Stimulated activated CD8-positive, alpha-beta memory T cell treated with anti-CD3 and anti-CD28 coated beads, Interleukin-15, amount 100 ng/mL, for 24 hours (primary cell): ENCODE data around the gene OR10G8.
"Not testable (repeated sequence)": the region's sequence is repeated elsewhere in the genome, so short reads cannot be mapped to it uniquely, and the experiment has no call there.

Experiments
- DNase-seq: peaks from one replicate; pipeline ENCODE4 v3.0.0-alpha.2; 2020; ENCODE audit warnings: low read depth

The OR10G8 gene, protein sequence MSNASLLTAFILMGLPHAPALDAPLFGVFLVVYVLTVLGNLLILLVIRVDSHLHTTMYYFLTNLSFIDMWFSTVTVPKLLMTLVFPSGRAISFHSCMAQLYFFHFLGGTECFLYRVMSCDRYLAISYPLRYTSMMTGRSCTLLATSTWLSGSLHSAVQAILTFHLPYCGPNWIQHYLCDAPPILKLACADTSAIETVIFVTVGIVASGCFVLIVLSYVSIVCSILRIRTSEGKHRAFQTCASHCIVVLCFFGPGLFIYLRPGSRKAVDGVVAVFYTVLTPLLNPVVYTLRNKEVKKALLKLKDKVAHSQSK

DNA sequence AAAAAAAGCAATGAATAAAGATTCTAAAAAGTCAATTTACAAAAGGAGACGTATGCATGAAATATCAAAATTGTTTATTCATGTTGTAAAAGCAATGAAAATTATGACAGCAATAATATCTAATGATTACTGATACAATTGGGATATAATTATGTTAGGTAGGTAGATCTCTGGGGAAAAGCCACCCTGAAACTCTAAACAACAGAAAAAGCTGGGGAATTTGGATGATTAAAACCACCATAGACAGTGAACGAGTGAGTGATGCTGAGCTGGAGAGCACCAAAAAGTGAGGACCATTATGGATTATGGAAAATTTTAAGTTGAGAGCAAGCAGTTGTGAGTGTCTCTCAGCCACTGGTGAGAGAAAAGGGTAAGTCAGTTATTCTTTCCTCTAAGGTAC, at the start of gene OR10G8:
TSS of gene OR10G8 (plus strand) at position 301 of the 400 bp plus-strand sequence. CDS start 2,825 bp downstream, outside the sequence.
- no peak for DNase-seq

DNA sequence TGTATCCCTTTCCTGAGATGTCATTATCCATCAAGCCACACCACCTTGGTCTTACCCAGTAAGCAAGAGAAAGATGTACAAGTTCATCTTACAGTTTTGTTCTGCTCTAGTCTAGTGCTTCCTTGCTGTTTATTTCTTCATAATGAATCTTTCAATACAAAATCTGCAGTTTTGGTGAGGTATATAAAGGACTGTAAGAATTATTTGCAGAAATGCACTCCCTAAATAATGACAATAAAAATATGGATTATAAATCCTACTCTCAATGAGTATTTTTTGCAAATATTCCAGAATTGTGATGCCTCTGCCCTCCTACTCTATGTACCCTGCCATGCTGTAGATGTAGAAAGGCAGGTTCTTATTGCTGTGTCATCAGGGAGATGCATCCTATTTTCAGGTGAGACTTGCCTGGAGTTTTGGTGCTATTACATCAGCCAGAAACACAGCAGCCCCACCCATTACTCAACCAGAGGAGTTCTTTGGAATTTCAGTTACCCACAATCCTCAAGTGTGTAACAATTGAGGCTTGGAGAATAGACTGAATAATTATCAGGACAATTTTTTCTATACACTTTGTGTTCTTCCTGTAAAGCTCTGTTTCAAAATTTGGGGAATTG, 48.8 kb upstream of the OR10G8 start, which contains the start of gene OR10S1:
TSS of gene OR10S1 (minus strand) at position 51 of the 617 bp plus-strand sequence. CDS start 117 bp downstream, outside the sequence.
- DNase-seq = no peak

DNA sequence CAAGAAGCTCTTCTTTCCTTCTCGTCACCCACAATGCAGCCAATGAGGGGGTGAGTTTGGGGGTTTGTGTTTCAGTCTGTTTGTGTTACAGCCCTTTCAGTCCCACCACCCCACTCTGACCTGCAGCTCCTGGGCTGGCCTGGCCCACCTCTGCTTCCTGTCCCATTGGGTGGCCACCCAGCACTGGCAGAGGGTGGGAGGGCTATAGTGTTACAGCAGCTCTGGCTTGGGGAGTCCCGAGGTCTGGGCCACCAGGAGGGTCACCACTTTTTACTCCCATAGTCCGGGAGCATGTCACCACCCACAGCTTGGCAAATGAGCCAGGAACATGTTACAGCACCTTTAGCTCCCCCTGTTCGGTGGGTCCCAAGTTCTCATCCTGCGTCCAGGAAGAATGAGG, 47.3 kb upstream of the OR10G8 start:
- no peak for DNase-seq

DNA sequence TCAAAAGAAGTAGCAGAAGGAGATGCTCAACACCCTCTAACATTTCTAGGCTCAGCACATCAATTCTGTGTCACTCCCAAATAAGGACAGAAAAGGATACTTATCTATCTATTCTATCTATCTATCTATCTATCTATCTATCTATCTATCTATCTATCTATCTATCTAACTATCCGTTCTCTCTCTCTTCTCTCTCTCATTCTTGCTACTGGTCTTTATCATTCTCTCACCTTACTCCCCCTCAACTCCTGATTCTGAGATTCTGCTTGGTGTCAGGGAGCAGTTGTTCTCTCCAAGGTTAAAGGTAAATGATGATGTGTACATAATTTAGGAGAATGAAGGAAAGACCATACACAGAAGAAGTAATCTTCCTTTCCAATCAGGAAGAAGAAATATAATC, 31.5 kb upstream of the OR10G8 start, which contains the start of gene OR10G6:
TSS of gene OR10G6 (minus strand) at position 43 of the 400 bp plus-strand sequence. CDS start at position 43, 0 bp downstream.
- no peak for DNase-seq

DNA sequence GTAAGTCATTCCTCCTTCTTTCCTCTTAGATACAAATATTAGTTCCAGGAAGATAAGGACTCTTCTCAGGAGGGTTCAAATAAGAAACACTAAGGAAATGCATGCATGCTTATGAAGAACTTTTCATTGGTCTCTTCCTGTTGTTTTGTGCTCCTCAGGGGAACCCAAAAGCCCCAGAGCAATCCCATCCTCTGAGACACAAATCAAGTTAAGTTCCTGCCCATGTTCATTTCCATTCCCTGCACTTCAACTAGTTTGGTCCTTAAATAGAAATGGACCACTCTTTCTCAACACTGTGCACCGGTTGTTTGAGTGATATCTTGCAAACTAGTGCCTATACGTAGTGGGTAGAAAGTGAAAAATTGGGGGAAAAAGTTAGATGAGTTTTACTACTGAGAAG, 13.9 kb upstream of the OR10G8 start, which contains the start of gene OR10G4:
TSS of gene OR10G4 (plus strand) at position 301 of the 400 bp plus-strand sequence. CDS start 2,578 bp downstream, outside the sequence.
- DNase-seq = no peak

DNA sequence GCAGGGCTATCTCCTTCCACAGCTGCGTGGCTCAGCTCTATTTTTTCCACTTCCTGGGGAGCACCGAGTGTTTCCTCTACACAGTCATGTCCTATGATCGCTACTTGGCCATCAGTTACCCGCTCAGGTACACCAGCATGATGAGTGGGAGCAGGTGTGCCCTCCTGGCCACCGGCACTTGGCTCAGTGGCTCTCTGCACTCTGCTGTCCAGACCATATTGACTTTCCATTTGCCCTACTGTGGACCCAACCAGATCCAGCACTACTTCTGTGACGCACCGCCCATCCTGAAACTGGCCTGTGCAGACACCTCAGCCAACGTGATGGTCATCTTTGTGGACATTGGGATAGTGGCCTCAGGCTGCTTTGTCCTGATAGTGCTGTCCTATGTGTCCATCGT, 10.8 kb upstream of the OR10G8 start:
- DNase-seq = not testable (repeated sequence)

DNA sequence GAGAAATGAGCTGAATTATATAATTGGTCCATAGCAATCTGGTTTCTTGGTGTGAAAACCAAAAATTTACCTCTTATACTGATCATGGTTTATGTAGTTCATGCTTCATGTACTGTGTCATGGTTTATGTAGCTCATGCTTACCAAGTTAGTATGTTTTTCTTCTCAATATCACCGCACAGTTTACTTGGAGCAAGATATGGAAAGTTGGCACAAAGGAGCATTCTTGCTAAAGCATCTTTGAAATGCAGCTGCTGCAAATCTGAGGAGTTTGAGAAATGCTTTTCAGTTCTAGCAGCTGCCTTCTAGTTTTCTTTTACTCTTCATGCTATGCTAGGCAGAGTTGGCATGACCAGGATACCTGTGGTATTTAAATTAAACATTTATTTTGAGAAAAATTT, 10.1 kb downstream of the OR10G8 start:
- no peak for DNase-seq

DNA sequence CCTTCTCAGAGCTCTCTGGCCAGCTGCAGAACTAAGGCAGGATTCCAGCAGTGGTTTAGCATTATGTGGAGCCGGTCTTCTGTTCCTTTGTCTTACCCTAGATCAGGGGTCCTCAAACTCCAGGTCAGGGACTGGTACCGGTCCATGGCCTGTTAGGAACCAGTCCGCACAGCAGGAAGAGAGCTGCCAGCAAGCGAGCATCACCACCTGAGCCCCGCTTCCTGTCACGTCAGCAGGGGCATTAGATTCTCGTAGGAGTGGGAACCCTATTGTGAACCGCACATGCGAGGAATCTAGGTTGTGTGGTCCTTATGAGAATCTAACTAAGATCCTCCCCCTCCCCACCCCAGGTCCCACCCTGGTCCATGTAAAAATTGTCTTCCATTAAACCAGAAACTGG, 13.0 kb downstream of the OR10G8 start:
- DNase-seq = no peak

DNA sequence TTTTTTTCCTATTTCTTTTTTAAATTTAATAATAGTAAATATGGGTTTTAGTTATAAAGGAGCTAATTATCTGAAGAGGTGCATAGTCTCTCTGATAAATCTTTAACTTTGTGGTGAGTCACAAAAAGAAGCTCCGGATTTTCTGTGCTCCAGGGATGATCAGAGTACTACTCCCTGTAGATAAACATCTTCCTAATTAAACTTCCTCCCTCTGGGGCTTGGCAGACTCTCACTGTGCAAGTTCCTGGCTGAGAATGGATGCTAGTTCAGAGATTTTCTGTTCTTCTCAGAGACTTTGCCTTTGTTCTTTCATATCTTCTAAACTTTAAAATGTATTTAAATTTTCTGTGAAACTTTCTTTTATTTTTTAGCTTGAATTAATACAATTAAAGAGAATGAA, 14.7 kb downstream of the OR10G8 start, which contains the start of gene OR10G7:
TSS of gene OR10G7 (minus strand) at position 72 of the 400 bp plus-strand sequence. CDS start 2,324 bp downstream, outside the sequence.
- no peak for DNase-seq

DNA sequence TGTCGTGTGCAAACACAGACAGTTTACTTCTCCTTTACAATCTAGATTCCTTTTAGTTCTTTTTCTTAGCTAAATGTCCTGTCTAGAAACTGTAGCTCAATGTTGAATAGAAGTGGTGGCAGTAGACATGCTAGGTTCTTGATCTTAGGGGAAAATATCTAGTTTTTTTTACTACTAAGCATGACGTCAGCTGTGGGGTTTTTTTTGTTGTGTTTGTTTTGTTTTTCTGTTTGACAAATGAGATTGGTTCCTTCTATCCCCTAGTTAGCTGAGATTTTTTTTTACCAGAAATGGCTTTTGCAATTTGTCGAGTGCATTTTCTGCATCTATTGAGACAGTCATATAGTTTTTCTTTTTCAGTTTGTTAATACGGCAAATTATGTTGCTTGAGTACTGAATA, 16.8 kb downstream of the OR10G8 start:
- DNase-seq = no peak

DNA sequence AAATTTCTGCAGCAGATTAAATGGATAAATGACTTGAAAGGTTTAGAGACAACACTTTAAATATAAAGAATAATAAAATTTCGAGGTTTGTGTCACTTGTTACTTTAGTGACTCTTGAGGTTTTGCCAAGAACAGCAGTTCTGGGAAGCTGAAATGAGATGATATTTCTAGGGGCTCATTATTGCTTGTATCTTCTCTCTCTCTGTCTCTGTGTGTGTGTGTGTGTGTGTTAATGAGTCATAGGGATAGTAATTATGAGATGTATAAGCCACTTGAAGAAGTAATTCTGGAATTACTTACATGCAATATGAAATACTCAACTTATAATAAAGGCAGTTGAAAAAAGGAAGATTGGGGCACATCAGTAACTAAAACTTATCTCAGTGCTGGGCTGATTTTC, 24.1 kb downstream of the OR10G8 start:
- DNase-seq = no peak

DNA sequence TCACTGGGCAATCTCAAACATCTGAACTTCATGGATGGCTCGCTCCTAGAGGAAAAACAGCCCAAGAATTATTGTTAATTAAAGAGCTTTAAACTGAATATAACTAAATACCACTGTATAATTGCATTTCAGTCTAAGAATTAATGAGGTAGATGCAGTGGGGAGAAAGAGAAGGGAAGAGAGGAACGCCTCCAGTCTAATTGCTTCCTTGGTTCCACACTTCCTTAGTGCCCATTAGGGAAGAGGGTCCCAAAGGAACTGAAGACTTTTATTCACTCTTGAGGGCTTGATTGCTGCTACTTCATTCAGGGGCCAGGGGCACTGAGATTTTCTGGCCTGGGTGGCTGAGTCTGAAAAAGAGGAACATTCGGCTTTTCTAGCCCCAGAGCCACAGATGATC, 26.4 kb downstream of the OR10G8 start:
- DNase-seq = no peak

DNA sequence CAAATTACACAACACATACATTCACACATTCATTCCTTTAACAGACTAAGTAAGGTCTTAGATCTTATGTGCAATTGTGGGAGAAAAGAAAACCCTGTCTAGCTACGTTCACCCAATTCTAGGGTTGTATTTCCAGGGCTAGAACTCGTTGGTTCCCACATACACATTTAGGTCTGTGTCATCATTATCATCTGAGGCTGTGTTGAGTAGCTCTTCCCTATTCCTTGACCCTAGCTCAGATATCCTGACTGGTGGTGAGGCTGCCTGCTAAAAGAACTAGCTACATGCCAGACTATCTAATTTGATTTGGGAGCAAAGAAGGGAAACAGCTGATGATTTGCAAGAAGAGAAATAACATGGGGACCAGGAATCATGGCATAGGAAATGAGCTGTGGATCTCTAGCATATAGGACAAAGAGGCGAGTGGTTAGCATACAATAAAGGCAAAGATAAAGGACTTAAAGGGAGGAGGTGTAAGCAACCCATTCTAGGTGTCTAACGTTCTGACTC, 42.1 kb downstream of the OR10G8 start:
- DNase-seq = no peak

DNA sequence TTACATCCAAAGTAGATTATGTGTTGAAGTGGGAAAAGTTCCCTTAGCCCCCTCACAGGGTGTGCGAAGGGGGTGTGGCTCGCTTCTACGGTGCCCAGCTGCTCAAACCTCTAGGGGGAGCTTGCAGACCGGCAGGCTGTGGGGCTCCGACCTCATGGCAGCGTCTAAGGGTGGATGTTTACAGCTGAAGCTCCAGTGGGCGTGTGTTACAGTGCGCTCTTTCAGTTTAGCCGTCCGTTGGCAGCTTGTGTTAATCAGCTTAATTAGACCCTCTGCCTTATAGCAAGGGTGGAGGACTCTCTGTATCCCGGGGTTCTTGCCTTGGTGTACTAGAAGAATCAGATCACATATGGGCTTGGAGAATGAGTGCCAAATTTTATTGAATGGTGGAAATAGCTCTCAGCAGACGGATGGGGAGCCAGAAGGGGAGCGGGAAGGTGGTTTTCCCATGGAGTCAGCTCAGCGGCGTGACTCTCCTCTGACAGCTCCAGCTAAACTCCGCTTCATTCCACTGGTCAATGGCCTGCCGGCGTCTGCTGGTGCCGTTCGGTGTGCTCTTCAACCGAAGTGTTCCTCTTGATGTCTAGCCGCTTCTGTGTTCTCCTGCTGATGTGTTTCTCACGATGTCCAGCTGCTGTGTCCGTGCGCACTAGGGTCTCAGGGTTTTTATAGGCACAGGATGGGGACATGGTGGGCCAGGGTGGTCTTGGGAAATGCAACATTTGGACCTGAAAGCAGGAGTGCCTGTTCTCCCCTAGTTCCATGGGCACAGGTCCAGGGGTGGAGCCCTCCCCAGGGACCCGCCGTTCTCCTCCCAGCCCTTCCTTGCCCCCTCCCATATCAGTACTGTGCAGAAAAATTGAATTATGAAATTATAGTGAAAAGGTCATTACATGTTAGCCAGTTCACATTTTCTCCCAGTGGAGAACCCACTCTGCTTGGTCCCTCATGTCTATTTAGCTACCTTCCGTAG, 43.1 kb downstream of the OR10G8 start:
- DNase-seq = no peak

DNA sequence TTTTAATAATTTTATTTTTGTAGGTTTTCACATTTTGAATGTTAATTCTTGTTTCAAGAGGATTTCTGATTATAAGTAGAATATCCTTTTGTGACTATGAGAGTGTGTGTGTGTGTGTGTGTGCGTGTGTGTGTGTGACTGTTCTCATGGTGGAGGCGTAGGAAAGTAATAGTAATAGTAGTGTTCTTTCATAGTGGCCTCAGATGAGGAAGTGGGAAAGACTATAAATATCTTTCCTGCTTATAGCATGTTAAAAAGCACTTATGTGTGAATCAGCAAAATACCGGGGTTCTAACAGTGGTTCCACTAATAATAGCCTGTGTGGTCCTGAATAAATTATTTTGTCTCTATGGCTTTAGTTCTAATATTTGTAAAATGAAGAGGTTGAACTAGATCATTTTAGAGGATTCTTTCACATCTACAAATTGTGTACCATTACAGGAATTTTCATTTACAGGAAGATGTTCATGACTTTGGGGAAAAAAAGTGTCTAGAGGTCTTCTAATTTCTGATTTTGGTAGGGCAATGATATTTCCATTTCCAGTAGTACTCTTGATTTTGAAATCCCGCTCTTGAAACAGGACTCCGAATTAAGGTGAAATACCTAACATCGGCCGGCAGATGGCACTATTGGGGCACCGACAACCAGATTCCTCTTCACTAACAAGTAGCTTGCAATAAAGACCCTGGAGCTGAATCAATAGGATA, 44.5 kb downstream of the OR10G8 start:
- DNase-seq = peak; percentile 30

DNA sequence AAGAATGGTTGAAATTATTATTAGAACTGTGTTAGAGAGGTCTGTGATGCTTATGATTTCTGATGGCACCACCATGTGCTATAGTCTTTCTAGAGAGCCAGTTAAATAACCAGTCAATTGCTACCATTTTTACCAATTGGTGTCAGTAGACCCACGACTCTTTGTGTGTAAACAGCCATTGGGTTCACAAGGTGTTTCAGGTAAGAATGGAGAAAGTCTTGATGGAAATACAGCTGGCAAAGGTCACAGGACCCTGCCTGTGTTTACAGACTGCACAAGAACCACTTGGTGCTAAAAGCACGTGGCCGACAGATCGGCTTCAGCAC, 45.0 kb downstream of the OR10G8 start:
- DNase-seq = no peak

DNA sequence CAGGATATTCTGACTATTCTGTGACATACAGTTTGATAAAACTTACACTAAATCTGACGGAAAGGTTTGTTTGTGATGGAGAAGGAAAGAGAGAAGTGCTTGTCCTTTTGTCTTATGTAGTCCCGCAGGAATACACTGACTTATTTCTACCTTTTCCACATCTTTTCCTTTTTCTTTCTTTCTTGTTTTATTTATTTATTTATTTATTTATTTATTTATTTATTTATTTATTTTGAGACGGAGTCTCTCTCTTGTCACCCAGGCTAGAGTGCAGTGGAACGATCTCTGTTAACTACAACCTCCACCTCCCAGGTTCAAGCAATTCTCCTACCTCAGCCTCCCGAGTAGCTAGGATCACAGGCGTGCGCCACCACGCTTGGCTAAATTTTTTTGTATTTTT, 45.5 kb downstream of the OR10G8 start:
- no peak for DNase-seq

DNA sequence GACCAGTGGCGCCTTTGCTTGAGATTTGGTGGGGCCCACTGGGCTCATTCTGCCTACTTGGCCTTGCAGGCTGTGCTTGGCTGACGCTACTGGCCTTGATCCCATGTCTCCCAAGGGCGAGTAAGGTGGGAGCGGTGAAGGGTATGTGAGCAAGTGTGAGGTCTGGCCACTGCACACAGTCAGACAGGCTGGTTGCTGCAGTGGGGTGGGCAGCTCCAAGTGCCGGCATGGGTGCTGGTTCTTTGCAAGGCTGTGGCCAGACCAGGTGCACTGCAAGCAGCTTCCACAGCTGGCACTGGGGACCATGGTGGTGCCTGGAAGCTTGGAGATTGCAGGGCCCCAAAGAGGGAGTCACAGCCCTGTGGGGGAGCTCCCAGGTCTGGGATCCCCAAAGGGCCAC, 48.0 kb downstream of the OR10G8 start:
- DNase-seq = no peak

DNA sequence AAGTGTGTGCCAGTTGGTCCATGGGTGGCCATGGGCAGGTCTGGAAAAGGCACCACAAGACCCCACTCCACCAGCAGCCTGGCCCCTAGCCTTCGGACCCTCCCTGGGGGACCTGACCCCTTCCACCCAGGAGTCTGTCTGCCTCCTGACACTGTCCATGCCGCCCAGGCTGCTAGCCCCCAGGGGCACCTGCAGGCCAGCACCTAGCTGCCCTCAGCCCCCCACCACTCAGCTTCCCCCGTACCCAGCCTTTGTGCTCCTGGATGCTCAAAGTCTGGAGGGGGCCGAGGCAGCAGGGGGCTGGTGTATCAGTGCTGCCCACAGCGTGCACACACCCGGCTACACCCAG, 48.9 kb downstream of the OR10G8 start:
- no peak for DNase-seq

DNA sequence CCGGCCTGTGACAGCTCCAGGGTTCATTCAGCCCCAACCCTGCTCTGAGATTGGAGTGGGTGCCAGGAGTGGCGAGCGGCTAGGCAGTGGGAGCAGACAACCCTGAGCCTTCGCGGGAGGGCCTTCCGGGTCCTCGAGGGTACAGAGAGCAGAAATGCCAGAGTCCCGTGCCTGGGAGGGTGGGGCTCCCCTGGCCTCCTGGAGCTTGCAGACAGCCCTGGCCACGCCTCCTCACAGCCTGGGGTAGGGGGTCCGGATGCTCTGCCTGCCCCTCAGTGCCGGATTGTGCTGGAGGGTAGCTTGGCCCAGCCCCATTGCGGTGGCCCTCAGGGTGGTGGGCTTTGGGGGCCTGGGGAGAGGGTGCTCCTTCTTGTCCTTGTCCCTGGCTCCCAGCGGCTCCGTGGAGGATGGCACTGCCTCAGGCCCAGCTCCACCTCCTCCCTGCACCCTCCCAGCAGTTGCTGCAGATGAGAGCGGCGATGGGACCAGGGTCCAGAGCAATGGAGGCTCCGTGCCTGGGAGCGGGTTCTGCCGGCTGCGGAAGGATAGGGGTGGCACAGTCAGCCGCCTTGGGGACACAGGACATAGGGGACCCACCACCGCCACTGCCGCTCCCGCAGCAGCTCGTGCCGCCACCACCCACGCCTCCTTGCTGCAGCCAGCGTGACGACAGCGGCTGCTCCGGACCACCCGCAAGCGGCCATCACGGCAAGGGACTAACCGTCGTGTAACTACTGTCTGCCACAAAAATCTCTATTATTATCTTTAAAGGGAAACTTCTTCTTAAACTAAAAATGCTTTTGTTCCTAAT, 49.4 kb downstream of the OR10G8 start:
- DNase-seq = no peak

DNA sequence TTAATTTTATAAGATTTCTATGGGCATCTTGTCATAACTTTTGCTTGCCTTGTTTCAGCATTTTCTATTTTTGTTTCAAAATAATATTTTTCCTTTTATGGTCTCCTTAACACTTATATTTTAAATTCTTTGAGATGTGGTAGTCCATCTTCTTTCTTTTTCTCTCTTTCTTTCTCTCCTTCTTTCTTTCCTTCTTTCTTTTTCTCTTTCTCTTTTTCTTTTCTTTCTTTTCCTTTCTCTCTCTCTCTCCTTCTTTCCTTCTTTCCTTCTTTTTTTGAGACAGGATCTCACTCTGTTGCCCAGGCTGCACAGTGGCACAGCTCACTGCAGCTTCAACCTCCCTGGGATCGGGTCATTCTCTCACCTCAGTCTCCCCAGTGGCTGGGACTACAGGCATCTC, 50.7 kb downstream of the OR10G8 start:
- no peak for DNase-seq
